GM21528 (cell line): ENCODE data around the gene AADAT.
"Not testable (repeated sequence)": the region's sequence is repeated elsewhere in the genome, so short reads cannot be mapped to it uniquely, and the experiment has no call there.

Experiments
- ATAC-seq: cut with Tn5 transposase; IDR thresholded peaks from one replicate; pipeline ENCODE4 v1.9.1; 2021; ENCODE audit warnings: mild to moderate bottlenecking, moderate library complexity; ENCODE audit not compliant: unreplicated experiment, low FRiP score

The AADAT gene

GRCh38 chr4:170089668-170090351 lies at the start of gene AADAT:
Gene AADAT, minus strand, starts transcription at chr4:170089956. Its CDS starts 266 bp downstream, at chr4:170089690.
- no peak for ATAC-seq

- ATAC-seq: peak; percentile 95
These were observed 48.9 kb upstream of the AADAT start for GRCh38 chr4:170138580-170139194.

GRCh38 chr4:170137927-170138326 lies 48.2 kb upstream of the AADAT start:
- ATAC-seq: no peak

GRCh38 chr4:170137466-170137865 lies 47.7 kb upstream of the AADAT start:
- no peak for ATAC-seq

- ATAC-seq: no peak
These were observed 45.1 kb upstream of the AADAT start for GRCh38 chr4:170134821-170135220.

GRCh38 chr4:170128219-170128804 lies 38.6 kb upstream of the AADAT start:
- no peak for ATAC-seq

GRCh38 chr4:170127758-170128157 lies 38.0 kb upstream of the AADAT start:
- no peak for ATAC-seq

GRCh38 chr4:170124406-170124805 lies 34.6 kb upstream of the AADAT start:
- ATAC-seq: no peak

- ATAC-seq: no peak
These were observed 32.5 kb upstream of the AADAT start for GRCh38 chr4:170122252-170122651.

GRCh38 chr4:170114636-170115035 lies 24.9 kb upstream of the AADAT start:
- no peak for ATAC-seq

- not testable (repeated sequence) for ATAC-seq
These were observed 24.4 kb upstream of the AADAT start for GRCh38 chr4:170114183-170114582.

- ATAC-seq: no peak
These were observed 21.8 kb upstream of the AADAT start for GRCh38 chr4:170111546-170111945.

GRCh38 chr4:170111085-170111484 lies 21.3 kb upstream of the AADAT start:
- no peak for ATAC-seq

- ATAC-seq: no peak
These were observed 20.5 kb upstream of the AADAT start for GRCh38 chr4:170110285-170110672.

- no peak for ATAC-seq
These were observed 20.0 kb upstream of the AADAT start for GRCh38 chr4:170109586-170110284.

GRCh38 chr4:170106900-170107299 lies 17.1 kb upstream of the AADAT start:
- no peak for ATAC-seq

GRCh38 chr4:170102426-170102825 lies 12.7 kb upstream of the AADAT start:
- ATAC-seq: no peak

- ATAC-seq: not testable (repeated sequence)
These were observed 8.4 kb upstream of the AADAT start for GRCh38 chr4:170098171-170098570.

GRCh38 chr4:170097681-170098080 lies 7.9 kb upstream of the AADAT start:
- no peak for ATAC-seq

GRCh38 chr4:170093973-170094535 lies 4.3 kb upstream of the AADAT start:
- no peak for ATAC-seq
